Nephron (organoid): ENCODE results near the gene HDAC9.

Experiments
- H3K27ac Mint-ChIP-seq, 3 experiments: 2 replicates each; pipeline ENCODE4 v1.8.0; 2020; ENCODE audit warnings: mixed read lengths in 3 of 3, mild to moderate bottlenecking in 2 of 3, moderate library complexity in 1 of 3
- H3K27me3 Mint-ChIP-seq: 2 replicates; pipeline ENCODE4 v1.8.0; 2021; ENCODE audit warnings: low read depth, mild to moderate bottlenecking, moderate library complexity, mixed read lengths
- H3K36me3 Mint-ChIP-seq: 2 replicates; pipeline ENCODE4 v1.8.0; 2020; ENCODE audit warnings: low read depth, mixed read lengths
- H3K4me1 Mint-ChIP-seq: 2 replicates; pipeline ENCODE4 v1.8.0; 2020; ENCODE audit warnings: mixed read lengths
- H3K4me3 Mint-ChIP-seq, 3 experiments: 2 replicates each; pipeline ENCODE4 v1.8.0; 2020; ENCODE audit warnings: mild to moderate bottlenecking in 3 of 3, mixed read lengths in 3 of 3, moderate library complexity in 2 of 3
- H3K9me3 Mint-ChIP-seq: 2 replicates; pipeline ENCODE4 v1.8.0; 2020; ENCODE audit warnings: mixed read lengths
- CTCF ChIP-seq, 3 experiments: fragments of 200-600 bp; sonication (generic); IDR thresholded peaks; one replicate each; pipeline ENCODE4 v1.5.0; 2021; ENCODE audit warnings: antibody characterized with exemption in 3 of 3; ENCODE audit not compliant: unreplicated experiment in 3 of 3

The HDAC9 gene

GRCh38 chr7:18786196-18786727, 290.7 kb downstream of the HDAC9 start:
- Mint-ChIP-seq H3K36me3 (no peaks in the 10 kb centered on the region), H3K9me3 (peaks cover 8% of the 10 kb centered on the region), H3K27me3 (no peaks in the 10 kb centered on the region), H3K27ac (no peak overlapping the region), H3K4me3 (no peak overlapping the region), H3K4me1 (peaks cover 9% of the 10 kb centered on the region)
- TF ChIP-seq CTCF (IDR thresholded peaks at IDR 0.05; ENCODE audit: unreplicated experiment in 3 of 3), result no peak

GRCh38 chr7:18786796-18787195, 291.2 kb downstream of the HDAC9 start:
- Mint-ChIP-seq H3K27ac (no peak overlapping the region), H3K36me3 (no peaks in the 10 kb centered on the region)

GRCh38 chr7:18788026-18788425, 292.5 kb downstream of the HDAC9 start:
- no peak for TF ChIP-seq CTCF (IDR thresholded peaks at IDR 0.05; ENCODE audit: unreplicated experiment in 3 of 3)
- H3K9me3 Mint-ChIP-seq, result peaks cover 8% of the 10 kb centered on the region
- no peak overlapping the region for H3K4me3 Mint-ChIP-seq
- H3K27me3 Mint-ChIP-seq, result no peaks in the 10 kb centered on the region
- H3K4me1 Mint-ChIP-seq, result peaks cover 14% of the 10 kb centered on the region
- no peaks in the 10 kb centered on the region for H3K36me3 Mint-ChIP-seq
- H3K27ac Mint-ChIP-seq, result peak overlapping the region in 1 of 3 experiments; percentile 1

More at GRCh38 chr7:18786796-18787195, 291.2 kb downstream of the HDAC9 start:
- H3K4me3 Mint-ChIP-seq, result no peak overlapping the region
- H3K4me1 Mint-ChIP-seq, result peaks cover 9% of the 10 kb centered on the region
- no peak for TF ChIP-seq CTCF (IDR thresholded peaks at IDR 0.05; ENCODE audit: unreplicated experiment in 3 of 3)
- H3K9me3 Mint-ChIP-seq, result peaks cover 8% of the 10 kb centered on the region
- no peaks in the 10 kb centered on the region for H3K27me3 Mint-ChIP-seq

GRCh38 chr7:18792871-18793595, 297.5 kb downstream of the HDAC9 start:
- Mint-ChIP-seq H3K9me3 (peaks cover 5% of the 10 kb centered on the region), H3K4me3 (no peak overlapping the region), H3K27ac (peak overlapping the region; percentile 9 to 78 (median 13)), H3K27me3 (no peaks in the 10 kb centered on the region), H3K4me1 (peaks cover 16% of the 10 kb centered on the region), H3K36me3 (no peaks in the 10 kb centered on the region)
- no peak for TF ChIP-seq CTCF (IDR thresholded peaks at IDR 0.05; ENCODE audit: unreplicated experiment in 3 of 3)

GRCh38 chr7:18796216-18796615, 300.7 kb downstream of the HDAC9 start:
- no peaks in the 10 kb centered on the region for H3K9me3 Mint-ChIP-seq
- H3K36me3 Mint-ChIP-seq, result no peaks in the 10 kb centered on the region
- no peaks in the 10 kb centered on the region for H3K27me3 Mint-ChIP-seq
- H3K27ac Mint-ChIP-seq, result no peak overlapping the region
- peaks cover 12% of the 10 kb centered on the region for H3K4me1 Mint-ChIP-seq
- H3K4me3 Mint-ChIP-seq, result no peak overlapping the region
- TF ChIP-seq CTCF (IDR thresholded peaks at IDR 0.05; ENCODE audit: unreplicated experiment in 3 of 3), result no peak
